ENCODE data around the gene C3orf33. TPM values are rescaled to one million over a fixed set of nuclear protein-coding genes. Genes with fewer than 3 reads are reported as not detected.

C3orf33 gene
- total RNA-seq, 6 donors from 2014 or later, result 2.1 to 4.3 (median 3.3) TPM

DNA sequence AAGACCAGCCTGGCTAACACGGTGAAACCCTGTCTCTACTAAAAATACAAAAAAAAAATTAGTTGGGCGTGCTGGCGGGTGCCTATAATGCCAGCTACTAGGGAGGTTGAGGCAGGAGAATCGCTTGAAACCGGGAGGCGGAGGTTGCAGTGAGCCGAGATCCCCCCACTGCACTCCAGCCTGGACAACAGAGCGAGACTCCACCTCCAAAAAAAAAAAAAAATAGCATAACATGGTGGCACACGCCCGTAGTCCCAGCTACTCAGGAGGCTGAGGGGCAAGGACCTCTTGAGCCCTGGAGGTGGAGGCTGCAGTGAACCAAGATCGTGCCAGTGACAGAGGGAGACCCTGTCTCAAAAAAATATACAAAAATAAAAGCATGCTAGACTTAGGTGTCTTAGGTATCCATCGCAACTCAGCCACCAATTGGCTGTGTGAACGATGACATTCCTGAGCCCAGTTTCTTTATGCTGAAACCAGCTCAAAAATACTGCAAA is 67.5 kb downstream of the C3orf33 start:
- Histone ChIP-seq H3K4me1 (peaks cover 0 to 5% (median 3%) of the 10 kb centered on the region in 4 donors), H3K9me3 (no peaks in the 10 kb centered on the region), H3K27me3 (peaks cover 0 to 3% (median 0%) of the 10 kb centered on the region in 4 donors), H3K36me3 (no peaks in the 10 kb centered on the region), H3K27ac (peak overlapping the region; percentile 48 to 82 (median 77)), H3K4me3 (peak overlapping the region in 3 of 4 donors; percentile 21 to 26 (median 24))
- DNase-seq (no peak), ATAC-seq (ENCODE audit: low FRiP score in 2 of 2) (no peak)
- WGBS, 2 donors, result 59 to 73% methylated on average over 13 of the region's 13 CpGs
- TF ChIP-seq POLR2A (IDR thresholded peaks at IDR 0.05) (no peak), POLR2AphosphoS5 (IDR thresholded peaks at IDR 0.05) (no peak), EP300 (IDR thresholded peaks at IDR 0.05) (no peak)
- TF ChIP-seq, protein P1, sequence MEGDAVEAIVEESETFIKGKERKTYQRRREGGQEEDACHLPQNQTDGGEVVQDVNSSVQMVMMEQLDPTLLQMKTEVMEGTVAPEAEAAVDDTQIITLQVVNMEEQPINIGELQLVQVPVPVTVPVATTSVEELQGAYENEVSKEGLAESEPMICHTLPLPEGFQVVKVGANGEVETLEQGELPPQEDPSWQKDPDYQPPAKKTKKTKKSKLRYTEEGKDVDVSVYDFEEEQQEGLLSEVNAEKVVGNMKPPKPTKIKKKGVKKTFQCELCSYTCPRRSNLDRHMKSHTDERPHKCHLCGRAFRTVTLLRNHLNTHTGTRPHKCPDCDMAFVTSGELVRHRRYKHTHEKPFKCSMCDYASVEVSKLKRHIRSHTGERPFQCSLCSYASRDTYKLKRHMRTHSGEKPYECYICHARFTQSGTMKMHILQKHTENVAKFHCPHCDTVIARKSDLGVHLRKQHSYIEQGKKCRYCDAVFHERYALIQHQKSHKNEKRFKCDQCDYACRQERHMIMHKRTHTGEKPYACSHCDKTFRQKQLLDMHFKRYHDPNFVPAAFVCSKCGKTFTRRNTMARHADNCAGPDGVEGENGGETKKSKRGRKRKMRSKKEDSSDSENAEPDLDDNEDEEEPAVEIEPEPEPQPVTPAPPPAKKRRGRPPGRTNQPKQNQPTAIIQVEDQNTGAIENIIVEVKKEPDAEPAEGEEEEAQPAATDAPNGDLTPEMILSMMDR (IDR thresholded peaks at IDR 0.05), result no peak

DNA sequence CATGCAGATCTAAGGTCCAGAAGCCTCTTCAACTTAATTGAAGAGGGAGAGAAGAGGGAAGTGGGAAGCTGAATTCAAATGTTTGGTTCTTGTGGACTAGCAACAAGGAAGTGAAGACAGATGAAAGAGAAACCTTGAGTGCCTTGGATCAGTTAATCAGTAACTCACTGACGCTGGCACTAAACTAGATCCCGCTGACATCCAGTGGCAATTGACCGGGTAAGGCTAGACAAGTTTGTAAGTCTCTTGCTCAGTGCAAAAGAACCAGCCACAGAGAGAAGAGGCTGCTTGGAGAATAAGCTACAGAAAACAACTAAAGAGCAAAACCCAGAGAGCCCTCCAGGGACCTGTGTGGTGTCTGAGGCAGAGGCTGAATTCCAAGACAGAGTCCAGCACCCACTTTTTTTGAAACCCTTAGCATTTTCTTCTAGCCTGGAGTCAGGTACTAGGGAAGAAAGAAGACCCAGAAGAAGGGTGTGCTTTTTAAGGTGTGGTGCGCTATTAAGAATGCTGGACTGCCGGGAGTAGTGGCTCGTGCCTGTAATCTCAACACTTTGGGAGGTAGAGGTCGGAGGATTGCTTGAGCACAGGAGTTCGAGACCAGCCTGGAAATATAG is 68.1 kb downstream of the C3orf33 start:
- Histone ChIP-seq H3K4me1 (no peaks in the 10 kb centered on the region), H3K36me3 (no peaks in the 10 kb centered on the region), H3K27ac (peak overlapping the region; percentile 48 to 82 (median 77)), H3K27me3 (no peaks in the 10 kb centered on the region), H3K9me3 (no peaks in the 10 kb centered on the region), H3K4me3 (peak overlapping the region in 3 of 4 donors; percentile 21 to 26 (median 24))
- TF ChIP-seq POLR2A (IDR thresholded peaks at IDR 0.05) (peak in 1 of 4 donors; percentile 75), POLR2AphosphoS5 (IDR thresholded peaks at IDR 0.05) (peak in 1 of 2 donors; percentile 54), EP300 (IDR thresholded peaks at IDR 0.05) (peak in 2 of 4 donors; percentile 16 to 24)
- TF ChIP-seq, protein P1 (IDR thresholded peaks at IDR 0.05), result peak in 1 of 6 experiments; percentile 8
- DNase-seq, result peak in 1 of 2 donors; percentile 76
- WGBS, 2 donors, result 38 to 54% methylated on average over 8 of the region's 8 CpGs
- ATAC-seq (ENCODE audit: low FRiP score in 2 of 2), result peak; percentile 72 to 91

DNA sequence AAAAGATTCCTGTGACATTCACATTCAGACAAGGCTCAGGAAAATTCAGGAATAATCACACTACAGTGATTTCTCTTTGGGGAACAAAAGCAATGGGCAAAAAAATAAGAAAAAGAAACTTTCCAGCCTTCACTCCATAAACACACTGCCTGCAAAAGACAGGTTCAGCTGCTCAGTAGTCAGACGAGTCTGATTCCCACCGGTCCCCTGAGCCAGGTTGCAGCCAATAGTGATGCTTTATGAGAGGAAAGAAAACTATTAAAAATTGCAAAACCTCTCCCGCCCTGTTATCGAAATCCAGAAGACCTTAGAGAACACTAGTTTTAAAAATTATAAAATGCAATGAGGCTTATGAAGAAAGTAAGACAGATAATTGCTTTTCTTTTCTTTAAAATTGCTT is 69.7 kb downstream of the C3orf33 start:
- Histone ChIP-seq H3K36me3 (no peaks in the 10 kb centered on the region), H3K9me3 (no peaks in the 10 kb centered on the region), H3K4me3 (peak overlapping the region in 2 of 4 donors; percentile 4 to 25), H3K27ac (peak overlapping the region; percentile 36 to 66 (median 43)), H3K27me3 (no peaks in the 10 kb centered on the region), H3K4me1 (no peaks in the 10 kb centered on the region)
- DNase-seq (no peak), ATAC-seq (ENCODE audit: low FRiP score in 2 of 2) (no peak)
- TF ChIP-seq, protein P1 (IDR thresholded peaks at IDR 0.05), result no peak
- TF ChIP-seq POLR2AphosphoS5 (IDR thresholded peaks at IDR 0.05) (no peak), EP300 (IDR thresholded peaks at IDR 0.05) (no peak), POLR2A (IDR thresholded peaks at IDR 0.05) (no peak)
- 50 to 72% methylated on average over 4 of the region's 4 CpGs for WGBS, 2 donors

- Histone ChIP-seq H3K27ac (no peak overlapping the region), H3K27me3 (no peaks in the 10 kb centered on the region), H3K4me3 (no peak overlapping the region), H3K4me1 (no peaks in the 10 kb centered on the region), H3K9me3 (no peaks in the 10 kb centered on the region), H3K36me3 (no peaks in the 10 kb centered on the region)
- DNase-seq (no peak), ATAC-seq (ENCODE audit: low FRiP score in 2 of 2) (no peak)
- TF ChIP-seq, protein P1 (IDR thresholded peaks at IDR 0.05), result no peak
- no peak for TF ChIP-seq EP300 (IDR thresholded peaks at IDR 0.05)
- no peak for TF ChIP-seq POLR2A (IDR thresholded peaks at IDR 0.05)
- TF ChIP-seq POLR2AphosphoS5 (IDR thresholded peaks at IDR 0.05), result no peak
- 86 to 100% methylated on average over 1 to 2 of the region's 2 CpGs for WGBS, 2 donors
These were observed 75.2 kb downstream of the C3orf33 start for GRCh38 chr3:155730843-155731242.

Measured in upper lobe of left lung (tissue), 6 donors.